GM12801 (cell line): Measurements from ENCODE around the gene IGSF22.

ENCODE experiments used
- TF ChIP-seq, protein P1 (sequence below): IDR thresholded peaks from one replicate; pipeline ENCODE4 v1.5.1; 2011; ENCODE audit warnings: control low read depth; ENCODE audit not compliant: insufficient read length; ENCODE audit errors: extremely low read depth

IGSF22 gene

DNA sequence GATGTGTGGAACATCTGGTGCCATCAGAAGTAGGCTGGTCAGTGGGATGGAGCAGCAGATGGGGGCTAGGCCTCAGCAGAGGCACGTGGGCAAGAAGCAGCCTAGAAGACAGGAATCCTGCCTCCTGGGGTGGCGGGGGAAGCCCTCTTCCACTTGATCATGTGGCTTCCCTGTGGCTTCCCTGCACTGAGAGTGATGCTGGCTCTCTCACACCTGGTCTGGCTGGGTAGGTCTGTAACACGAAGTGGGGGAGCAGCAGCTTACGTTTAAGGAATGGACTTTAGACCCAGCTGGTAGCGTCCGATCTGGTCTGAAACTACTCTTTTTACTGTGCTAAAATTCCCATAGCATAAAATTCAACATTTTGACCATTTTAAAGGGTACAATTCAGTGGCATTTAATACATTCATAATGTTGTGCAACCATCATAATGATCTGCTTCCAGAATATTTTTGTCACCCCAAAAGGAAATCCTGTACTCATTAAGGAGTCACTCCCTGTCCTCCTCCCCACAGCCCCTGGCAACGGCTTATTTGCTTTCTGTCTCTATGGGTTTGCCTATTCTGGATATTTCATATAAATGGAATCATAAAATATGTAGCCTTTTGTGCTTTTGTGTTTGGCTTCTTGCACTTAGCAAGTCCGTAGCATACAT, 43.9 kb upstream of the IGSF22 start:
- TF ChIP-seq, protein P1, sequence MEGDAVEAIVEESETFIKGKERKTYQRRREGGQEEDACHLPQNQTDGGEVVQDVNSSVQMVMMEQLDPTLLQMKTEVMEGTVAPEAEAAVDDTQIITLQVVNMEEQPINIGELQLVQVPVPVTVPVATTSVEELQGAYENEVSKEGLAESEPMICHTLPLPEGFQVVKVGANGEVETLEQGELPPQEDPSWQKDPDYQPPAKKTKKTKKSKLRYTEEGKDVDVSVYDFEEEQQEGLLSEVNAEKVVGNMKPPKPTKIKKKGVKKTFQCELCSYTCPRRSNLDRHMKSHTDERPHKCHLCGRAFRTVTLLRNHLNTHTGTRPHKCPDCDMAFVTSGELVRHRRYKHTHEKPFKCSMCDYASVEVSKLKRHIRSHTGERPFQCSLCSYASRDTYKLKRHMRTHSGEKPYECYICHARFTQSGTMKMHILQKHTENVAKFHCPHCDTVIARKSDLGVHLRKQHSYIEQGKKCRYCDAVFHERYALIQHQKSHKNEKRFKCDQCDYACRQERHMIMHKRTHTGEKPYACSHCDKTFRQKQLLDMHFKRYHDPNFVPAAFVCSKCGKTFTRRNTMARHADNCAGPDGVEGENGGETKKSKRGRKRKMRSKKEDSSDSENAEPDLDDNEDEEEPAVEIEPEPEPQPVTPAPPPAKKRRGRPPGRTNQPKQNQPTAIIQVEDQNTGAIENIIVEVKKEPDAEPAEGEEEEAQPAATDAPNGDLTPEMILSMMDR, result no peak

DNA sequence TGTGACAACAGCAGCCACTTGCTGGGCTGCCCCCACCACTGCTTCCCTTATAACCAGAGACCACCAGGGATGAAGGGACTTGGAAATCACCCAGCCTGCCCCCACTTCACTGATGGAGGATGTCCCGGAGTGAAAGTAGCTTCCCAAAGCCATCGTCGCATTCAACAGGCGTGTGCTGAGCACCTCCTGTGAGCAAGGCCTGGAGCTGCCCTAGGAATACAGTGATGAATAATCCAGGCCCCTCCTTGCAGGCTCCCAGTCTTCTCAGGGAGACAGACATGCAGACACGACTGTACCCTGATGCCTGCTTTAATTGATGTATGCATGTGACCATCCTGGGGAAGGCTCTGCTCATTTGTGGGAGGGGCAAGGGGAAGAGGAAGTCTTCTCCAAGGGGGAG, 43.0 kb upstream of the IGSF22 start:
- TF ChIP-seq, protein P1, result no peak

DNA sequence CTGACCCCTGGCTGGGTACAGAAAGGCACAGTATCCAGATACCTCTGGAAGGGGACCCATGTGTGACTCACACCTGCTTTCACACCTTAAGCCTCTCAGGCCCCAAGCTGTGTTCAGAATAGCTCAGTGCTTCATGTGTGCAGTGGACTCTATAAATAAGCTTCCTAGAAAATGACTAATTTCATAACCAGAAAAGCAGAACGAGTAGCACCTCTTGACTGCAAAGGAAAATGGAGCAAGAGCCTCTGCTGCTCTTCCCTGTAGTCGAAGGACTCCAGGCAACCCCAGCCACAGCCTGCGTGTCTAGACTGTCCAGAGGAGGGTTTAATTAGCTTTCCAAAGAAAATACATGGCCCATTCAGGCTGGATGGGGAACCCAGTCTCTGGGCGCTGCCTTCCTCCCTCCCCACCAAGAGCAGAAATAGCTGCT, 42.5 kb upstream of the IGSF22 start:
- TF ChIP-seq, protein P1, result no peak

DNA sequence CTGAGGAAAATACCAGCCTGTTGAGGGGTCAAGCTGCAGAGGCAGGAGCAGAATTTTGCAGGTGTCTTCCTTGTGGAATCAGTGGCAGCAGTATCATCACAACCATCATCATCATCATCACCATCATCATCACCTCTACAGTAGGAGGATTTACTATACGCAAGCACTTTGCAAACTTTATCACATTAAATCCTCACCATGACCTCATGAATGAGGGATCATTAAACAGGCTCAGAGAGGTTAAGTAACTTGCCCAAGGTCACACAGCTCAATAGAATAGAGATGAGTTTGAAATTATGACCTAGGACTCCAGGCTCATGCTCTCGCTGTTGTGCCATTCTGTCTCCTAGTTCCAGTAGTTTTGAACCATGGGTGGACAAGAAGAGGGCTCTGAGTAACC, 40.0 kb upstream of the IGSF22 start:
- TF ChIP-seq, protein P1, result no peak

DNA sequence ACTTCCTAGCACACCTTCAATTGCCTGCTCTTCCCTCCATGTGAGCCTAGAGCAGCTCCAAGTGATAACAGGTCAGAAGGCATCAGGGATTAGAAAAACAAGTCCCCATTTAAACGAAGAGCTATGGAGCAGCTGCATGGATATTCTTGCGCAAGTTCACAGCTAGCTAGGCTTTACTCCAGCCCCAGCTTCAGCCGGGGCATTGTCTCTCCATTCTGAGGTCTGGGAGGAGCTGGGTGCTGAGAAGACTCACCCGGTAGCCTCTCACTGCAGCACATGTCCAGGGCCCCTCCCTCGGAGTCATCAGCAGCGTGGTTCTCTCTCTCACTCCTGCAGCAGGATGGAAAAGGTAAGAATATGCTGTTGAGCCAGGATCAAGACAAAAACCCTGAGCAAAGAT, 39.6 kb upstream of the IGSF22 start:
- TF ChIP-seq, protein P1, result no peak

DNA sequence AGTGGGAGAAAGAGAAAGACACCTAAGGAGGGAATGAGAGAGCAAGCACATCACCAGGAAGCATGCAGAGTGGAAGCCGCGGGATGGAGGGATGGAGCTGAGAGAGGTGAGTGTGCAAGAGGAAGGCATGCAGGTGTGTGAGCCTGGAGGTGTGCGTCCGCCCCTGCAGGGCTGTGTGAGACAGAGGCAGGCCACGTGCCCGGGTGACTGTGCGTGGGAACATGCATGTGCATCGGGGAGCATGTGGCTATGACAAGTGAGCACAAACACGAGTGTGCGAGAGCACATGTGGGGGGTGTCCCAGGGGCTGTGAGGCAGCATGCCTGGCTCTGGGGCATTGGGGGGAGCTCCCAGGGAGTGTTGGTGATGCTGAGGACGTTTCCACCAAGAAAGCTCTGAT, 35.8 kb upstream of the IGSF22 start:
- TF ChIP-seq, protein P1, result no peak

DNA sequence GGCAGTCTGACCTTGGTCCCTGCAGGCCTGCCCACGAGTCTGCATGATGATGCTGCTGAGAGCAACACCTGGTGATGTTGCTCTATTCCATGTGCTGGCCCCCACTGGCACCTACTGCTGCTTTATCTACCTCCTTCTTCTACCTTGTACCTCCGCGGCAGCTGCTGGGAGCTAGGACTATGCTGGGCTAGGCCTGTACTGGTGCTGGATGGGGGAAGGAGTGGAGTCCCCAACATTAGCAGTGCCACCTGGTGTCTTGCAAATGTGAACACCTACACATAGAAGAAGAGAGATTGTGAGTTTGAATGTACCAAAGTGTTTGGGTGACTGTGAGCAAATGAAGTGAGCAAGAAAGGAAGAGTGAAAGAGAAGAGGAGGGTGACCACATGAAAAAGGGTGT, 35.2 kb upstream of the IGSF22 start:
- TF ChIP-seq, protein P1, result no peak
